Naive thymus-derived CD8-positive, alpha-beta T cell (primary cell): Measurements from ENCODE around the gene OTUD7B. TPM values are rescaled to one million over a fixed set of nuclear protein-coding genes. Genes with fewer than 3 reads are reported as not detected.

ENCODE experiments used
- ATAC-seq, 2 donors: fragments of 150-1000 bp; cut with Tn5 transposase in 1 of 2; sonication (Bioruptor Pico), chemical (Tn5 transposase) in 1 of 2; 1 replicate in 1 of 2; 2 replicates in 1 of 2; pipeline ENCODE4 v1.10.0; 2021; ENCODE audit warnings: mild to moderate bottlenecking in 2 of 2, moderate library complexity in 2 of 2
- POLR2A ChIA-PET: fragments of 350-600 bp; sonication (Branson Sonifier 250); formaldehyde crosslinking; loops from one replicate; lab custom pipeline; 2021; ENCODE audit warnings: antibody characterized with exemption; lab: Charles Lee
- DNase-seq, 10 donors: peaks; one replicate each; pipeline versions ENCODE4 v3.0.0 to v3.0.0-alpha.2; 2020 to 2022
- H3K27ac Mint-ChIP-seq, 10 donors: one replicate each; pipeline ENCODE4 v1.8.0; 2020 to 2022; ENCODE audit warnings: mild to moderate bottlenecking in 10 of 10, mixed read lengths in 10 of 10, moderate library complexity in 4 of 10, inconsistent platforms in 1 of 10
- H3K27me3 Mint-ChIP-seq, 5 donors: one replicate each; pipeline ENCODE4 v1.8.0; 2021 to 2022; ENCODE audit warnings: mixed read lengths in 5 of 5
- H3K36me3 Mint-ChIP-seq, 3 donors: one replicate each; pipeline ENCODE4 v1.8.0; 2020 to 2022; ENCODE audit warnings: mixed read lengths in 3 of 3, mild to moderate bottlenecking in 2 of 3, inconsistent platforms in 1 of 3
- H3K4me1 Mint-ChIP-seq, 4 donors: one replicate each; pipeline ENCODE4 v1.8.0; 2021 to 2022; ENCODE audit warnings: mixed read lengths in 4 of 4
- H3K4me3 Mint-ChIP-seq, 10 donors: one replicate each; pipeline ENCODE4 v1.8.0; 2020 to 2022; ENCODE audit warnings: mild to moderate bottlenecking in 10 of 10, mixed read lengths in 10 of 10, moderate library complexity in 6 of 10, inconsistent platforms in 1 of 10
- H3K9me3 Mint-ChIP-seq, 9 donors: one replicate each; pipeline ENCODE4 v1.8.0; 2020 to 2022; ENCODE audit warnings: mixed read lengths in 9 of 9, mild to moderate bottlenecking in 3 of 9, inconsistent platforms in 1 of 9, moderate library complexity in 1 of 9
- polyA plus RNA-seq, 3 donors: library from polyadenylated mRNA; unstranded; fragments of 300-500 nt; fragmentation: Illumina TruSeq; gene quantifications; one replicate each; pipeline ENCODE4 v1.2.3, GENCODE V29; 2021
- total RNA-seq, 8 experiments: library from RNA in 2 of 8; stranded (reverse) in 2 of 8; gene quantifications; one replicate each; pipeline ENCODE4 v1.2.3 and lab custom pipeline; 2021 to 2026

OTUD7B gene
- total and polyA plus RNA-seq, 5 experiments from 2014 or later = 0.16 to 11.3 (median 1.2) TPM

DNA sequence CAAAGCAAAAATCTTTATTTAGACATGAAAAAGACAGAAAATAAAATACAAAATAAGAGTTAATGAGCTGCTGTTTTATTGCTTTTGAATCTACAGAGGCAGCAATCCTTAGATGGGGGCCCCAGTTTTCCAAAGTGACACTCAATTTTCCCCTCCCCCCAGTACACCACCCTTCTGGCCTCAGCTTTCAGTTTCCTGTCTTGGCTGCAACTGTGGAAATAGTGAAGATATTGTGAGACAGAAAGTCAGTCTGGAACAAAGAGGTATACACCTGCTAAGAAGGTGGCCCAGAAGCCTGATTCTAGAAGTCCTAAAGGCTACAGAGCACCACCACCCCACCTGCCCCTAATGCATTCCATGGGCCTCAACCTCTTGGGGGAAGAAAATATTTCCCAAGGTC is 72.8 kb downstream of the OTUD7B start:
- no peak overlapping the region for H3K4me3 Mint-ChIP-seq

GRCh38 chr1:149936992-149937705 is 73.4 kb downstream of the OTUD7B start:
- Mint-ChIP-seq H3K4me3 (no peak overlapping the region), H3K27ac (peak overlapping the region in 2 of 10 donors; percentile 15 to 31), H3K4me1 (peaks cover under 1 to 21% (median 7%) of the 10 kb centered on the region in 4 donors), H3K27me3 (peaks cover 0 to 5% (median 3%) of the 10 kb centered on the region in 5 donors), H3K36me3 (peaks cover 0 to under 1% (median 0%) of the 10 kb centered on the region in 3 donors), H3K9me3 (no peaks in the 10 kb centered on the region)
- ATAC-seq (no peak), DNase-seq (no peak)
- POLR2A ChIA-PET = interaction anchor here (0.6 kb wide), 1 partner anchor 566 kb away, joined by 6 read pairs; no protein-coding TSS in a partner anchor

More for the DNA sequence above, 72.8 kb downstream of the OTUD7B start:
- Mint-ChIP-seq H3K27me3 (peaks cover 0 to 4% (median 0%) of the 10 kb centered on the region in 5 donors), H3K4me1 (peaks cover 0 to 21% (median 7%) of the 10 kb centered on the region in 4 donors), H3K27ac (no peak overlapping the region), H3K9me3 (no peaks in the 10 kb centered on the region), H3K36me3 (no peaks in the 10 kb centered on the region)
- POLR2A ChIA-PET = interaction anchor here (0.6 kb wide), 1 partner anchor 566 kb away, joined by 6 read pairs; no protein-coding TSS in a partner anchor
- ATAC-seq (no peak), DNase-seq (no peak)

GRCh38 chr1:149936170-149936991 is 74.1 kb downstream of the OTUD7B start, which contains the start of gene MTMR11:
TSS of gene MTMR11 (minus strand) at chr1:149936879. CDS start at chr1:149936647, 232 bp downstream.
- no peaks in the 10 kb centered on the region for H3K9me3 Mint-ChIP-seq
- H3K27ac Mint-ChIP-seq = peak within 1 kb of the TSS in 2 of 10 donors; percentile 15 to 31
- peaks cover 0 to 5% (median 0%) of the 10 kb centered on the region in 3 donors for H3K36me3 Mint-ChIP-seq
- POLR2A ChIA-PET = no interaction called here
- peaks cover 2 to 21% (median 7%) of the 10 kb centered on the region in 4 donors for H3K4me1 Mint-ChIP-seq
- peaks cover 3 to 13% (median 5%) of the 10 kb centered on the region in 5 donors for H3K27me3 Mint-ChIP-seq
- no peak for DNase-seq
- no peak within 1 kb of the TSS for H3K4me3 Mint-ChIP-seq
- no peak for ATAC-seq

- POLR2A ChIA-PET = interaction anchor here (1.7 kb wide), 1 partner anchor 35 kb away, joined by 4 read pairs; the partner anchor contains the start of gene BOLA1
- no peak for ATAC-seq
- Mint-ChIP-seq H3K27me3 (peaks cover 4 to 16% (median 5%) of the 10 kb centered on the region in 5 donors), H3K27ac (no peak overlapping the region), H3K4me3 (no peak overlapping the region), H3K9me3 (no peaks in the 10 kb centered on the region), H3K36me3 (peaks cover 0 to 5% (median 0%) of the 10 kb centered on the region in 3 donors), H3K4me1 (peaks cover 3 to 30% (median 7%) of the 10 kb centered on the region in 4 donors)
- DNase-seq = no peak
These were observed 76.2 kb downstream of the OTUD7B start for GRCh38 chr1:149934356-149934755.

- POLR2A ChIA-PET = interaction anchor here (1.7 kb wide), 1 partner anchor 34 kb away, joined by 4 read pairs; the partner anchor contains the start of gene BOLA1
- Mint-ChIP-seq H3K9me3 (no peaks in the 10 kb centered on the region), H3K27ac (peak overlapping the region in 1 of 10 donors; percentile 27), H3K27me3 (peaks cover 4 to 16% (median 5%) of the 10 kb centered on the region in 5 donors), H3K36me3 (peaks cover 0 to 5% (median 0%) of the 10 kb centered on the region in 3 donors), H3K4me3 (no peak overlapping the region), H3K4me1 (peaks cover 8 to 35% (median 15%) of the 10 kb centered on the region in 4 donors)
- DNase-seq = no peak
- no peak for ATAC-seq
These were observed 77.3 kb downstream of the OTUD7B start for GRCh38 chr1:149933208-149933607.

- Mint-ChIP-seq H3K36me3 (peaks cover 0 to 5% (median 3%) of the 10 kb centered on the region in 3 donors), H3K4me3 (no peak overlapping the region), H3K4me1 (peaks cover 12 to 38% (median 17%) of the 10 kb centered on the region in 4 donors), H3K27ac (no peak overlapping the region), H3K9me3 (no peaks in the 10 kb centered on the region), H3K27me3 (peaks cover 4 to 16% (median 5%) of the 10 kb centered on the region in 5 donors)
- DNase-seq (no peak), ATAC-seq (no peak)
- POLR2A ChIA-PET = no interaction called here
These were observed 78.1 kb downstream of the OTUD7B start for GRCh38 chr1:149932474-149932873.

GRCh38 chr1:149931212-149931790 is 79.2 kb downstream of the OTUD7B start:
- ATAC-seq (no peak), DNase-seq (no peak)
- Mint-ChIP-seq H3K9me3 (no peaks in the 10 kb centered on the region), H3K27me3 (peaks cover 4 to 16% (median 5%) of the 10 kb centered on the region in 5 donors), H3K36me3 (peaks cover 0 to 5% (median 3%) of the 10 kb centered on the region in 3 donors), H3K27ac (no peak overlapping the region), H3K4me1 (peaks cover 15 to 41% (median 22%) of the 10 kb centered on the region in 4 donors), H3K4me3 (peak overlapping the region in 1 of 10 donors; percentile 55)
- POLR2A ChIA-PET = interaction anchor here (0.5 kb wide), 1 partner anchor 303 kb away, joined by 3 read pairs; no protein-coding TSS in a partner anchor

DNA sequence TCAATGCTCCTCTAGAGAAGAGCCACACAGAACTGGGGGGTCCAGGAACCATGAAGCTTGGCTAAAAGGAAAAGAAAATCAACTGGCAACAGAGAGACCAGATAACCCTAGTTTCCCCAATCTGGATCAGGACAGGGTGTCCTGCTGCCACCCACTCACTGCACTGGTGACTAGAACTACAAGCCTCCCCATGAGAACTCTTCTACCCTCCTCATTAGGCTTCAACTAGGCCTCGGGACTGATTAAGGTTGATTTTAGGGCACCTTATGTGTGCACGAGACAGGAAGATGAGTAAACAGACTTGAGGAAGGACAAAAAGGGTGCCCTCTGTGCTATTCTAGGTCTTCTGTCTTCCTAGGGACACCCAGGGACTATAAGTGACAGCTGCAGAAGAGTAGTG is 80.7 kb downstream of the OTUD7B start:
- Mint-ChIP-seq H3K4me3 (peak overlapping the region in 2 of 10 donors; percentile 22 to 34), H3K27ac (peak overlapping the region in 7 of 10 donors; percentile 1 to 98 (median 53)), H3K36me3 (peaks cover 7 to 18% (median 15%) of the 10 kb centered on the region in 3 donors), H3K27me3 (peaks cover 4 to 16% (median 5%) of the 10 kb centered on the region in 5 donors), H3K4me1 (peaks cover 23 to 54% (median 34%) of the 10 kb centered on the region in 4 donors), H3K9me3 (no peaks in the 10 kb centered on the region)
- DNase-seq (no peak), ATAC-seq (no peak)
- POLR2A ChIA-PET = interaction anchor here (0.5 to 3.0 kb wide), 6 partner anchors 14 to 86 kb away, joined by 4 to 21 read pairs (median 8); partner anchors contain the start of gene BOLA1

DNA sequence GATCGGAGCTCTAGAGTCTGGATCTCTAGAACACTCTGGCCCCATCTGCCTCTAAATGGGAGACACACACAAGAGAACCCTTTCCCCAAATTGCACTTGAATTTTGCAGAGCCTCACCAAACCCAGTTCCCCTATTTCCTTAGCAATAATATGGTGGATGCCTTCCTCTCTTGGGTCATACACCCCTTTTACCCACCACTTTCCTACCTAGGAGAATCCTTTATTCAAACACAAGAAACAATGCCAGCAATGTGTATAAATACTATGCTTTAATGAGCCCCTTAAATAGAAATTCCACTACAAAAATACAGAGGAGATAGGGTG is 82.2 kb downstream of the OTUD7B start:
- H3K4me1 Mint-ChIP-seq = peaks cover 30 to 63% (median 45%) of the 10 kb centered on the region in 4 donors
- peak overlapping the region; percentile 89 to 97 (median 92) for H3K4me3 Mint-ChIP-seq
- H3K27me3 Mint-ChIP-seq = peaks cover 0 to 16% (median 5%) of the 10 kb centered on the region in 5 donors
- no peak for DNase-seq
- H3K36me3 Mint-ChIP-seq = peaks cover 13 to 33% (median 27%) of the 10 kb centered on the region in 3 donors
- POLR2A ChIA-PET = interaction anchor here (0.6 to 3.0 kb wide), 17 partner anchors 13 to 436 kb away, joined by 3 to 84 read pairs (median 4); partner anchors contain the start of genes APH1A, BOLA1, PLEKHO1 and RPRD2
- no peak for ATAC-seq
- peak overlapping the region; percentile 96 to 99 (median 98) for H3K27ac Mint-ChIP-seq
- H3K9me3 Mint-ChIP-seq = no peaks in the 10 kb centered on the region

- H3K27me3 Mint-ChIP-seq = peaks cover 0 to 16% (median 5%) of the 10 kb centered on the region in 5 donors
- ATAC-seq = peak; percentile 95 to 97
- peaks cover 30 to 63% (median 47%) of the 10 kb centered on the region in 4 donors for H3K4me1 Mint-ChIP-seq
- POLR2A ChIA-PET = interaction anchor here (0.6 to 3.0 kb wide), 16 partner anchors 12 to 436 kb away, joined by 3 to 84 read pairs (median 4); partner anchors contain the start of genes APH1A, BOLA1, PLEKHO1 and RPRD2
- peak within 1 kb of the TSS; percentile 96 to 99 (median 98) for H3K27ac Mint-ChIP-seq
- no peaks in the 10 kb centered on the region for H3K9me3 Mint-ChIP-seq
- H3K4me3 Mint-ChIP-seq = peak within 1 kb of the TSS; percentile 89 to 97 (median 92)
- peak; percentile 90 to 97 (median 95) for DNase-seq
- H3K36me3 Mint-ChIP-seq = peaks cover 13 to 38% (median 33%) of the 10 kb centered on the region in 3 donors
These were observed 82.7 kb downstream of the OTUD7B start, which contains the start of gene SF3B4 for GRCh38 chr1:149927563-149928400. TSS of gene SF3B4 (minus strand) at chr1:149927803. CDS start at chr1:149927759, 44 bp downstream.
